Activated CD4-positive, alpha-beta T cell treated with anti-CD3 and anti-CD28 coated beads, Interleukin-2, amount 10 ng/mL, durations not matched to agents 24 days and 14 days (primary cell): Measurements from ENCODE around the gene MARCHF11. TPM values are rescaled to one million over a fixed set of nuclear protein-coding genes. Genes with fewer than 3 reads are reported as not detected.

ENCODE experiments used
- DNase-seq: peaks from one replicate; pipeline ENCODE4 v3.0.0; 2022
- H3K27ac Mint-ChIP-seq: one replicate; pipeline ENCODE4 v1.8.0; 2022; ENCODE audit warnings: mild to moderate bottlenecking, mixed read lengths
- H3K27me3 Mint-ChIP-seq: one replicate; pipeline ENCODE4 v1.8.0; 2022; ENCODE audit warnings: mixed read lengths
- H3K36me3 Mint-ChIP-seq: one replicate; pipeline ENCODE4 v1.8.0; 2022; ENCODE audit warnings: low read depth, mild to moderate bottlenecking, mixed read lengths
- H3K4me1 Mint-ChIP-seq: one replicate; pipeline ENCODE4 v1.8.0; 2021; ENCODE audit warnings: mixed read lengths
- H3K4me3 Mint-ChIP-seq: one replicate; pipeline ENCODE4 v1.8.0; 2022; ENCODE audit warnings: mild to moderate bottlenecking, moderate library complexity, mixed read lengths
- H3K9me3 Mint-ChIP-seq: one replicate; pipeline ENCODE4 v1.8.0; 2021; ENCODE audit warnings: mixed read lengths
- intact Hi-C: fragments of 100-400 bp; cut with micrococcal nuclease; formaldehyde crosslinking; loops from one replicate; pipeline ENCODE4 v1.15.1; 2023
- total RNA-seq: library from RNA; stranded (reverse); gene quantifications from 2 replicates; pipeline ENCODE4 v1.2.3, GENCODE V29; 2022

The MARCHF11 gene
- total RNA-seq, 1 donor from 2014 or later, result not detected

- peaks cover 6% of the 10 kb centered on the region for H3K9me3 Mint-ChIP-seq
These were observed 122.3 kb downstream of the MARCHF11 start for GRCh38 chr5:16057277-16057676.

GRCh38 chr5:16051246-16051755 is 128.3 kb downstream of the MARCHF11 start:
- Mint-ChIP-seq H3K4me1 (no peaks in the 10 kb centered on the region), H3K27me3 (no peaks in the 10 kb centered on the region), H3K36me3 (no peaks in the 10 kb centered on the region), H3K4me3 (no peak overlapping the region), H3K27ac (no peak overlapping the region), H3K9me3 (peaks cover 12% of the 10 kb centered on the region)
- no peak for DNase-seq
- intact Hi-C loops, result no loop called here

More at GRCh38 chr5:16057277-16057676, 122.3 kb downstream of the MARCHF11 start:
- intact Hi-C loops, result no loop called here
- Mint-ChIP-seq H3K4me3 (no peak overlapping the region), H3K27me3 (no peaks in the 10 kb centered on the region), H3K4me1 (no peaks in the 10 kb centered on the region), H3K36me3 (no peaks in the 10 kb centered on the region), H3K27ac (no peak overlapping the region)
- DNase-seq, result no peak

- Mint-ChIP-seq H3K4me1 (no peaks in the 10 kb centered on the region), H3K27me3 (no peaks in the 10 kb centered on the region), H3K36me3 (no peaks in the 10 kb centered on the region), H3K4me3 (no peak overlapping the region), H3K9me3 (peaks cover 12% of the 10 kb centered on the region), H3K27ac (no peak overlapping the region)
- no peak for DNase-seq
- intact Hi-C loops, result no loop called here
These were observed 129.2 kb downstream of the MARCHF11 start for GRCh38 chr5:16050414-16050813.

- no peaks in the 10 kb centered on the region for H3K4me1 Mint-ChIP-seq
- H3K27me3 Mint-ChIP-seq, result no peaks in the 10 kb centered on the region
- no peak overlapping the region for H3K27ac Mint-ChIP-seq
- no peak overlapping the region for H3K4me3 Mint-ChIP-seq
- H3K9me3 Mint-ChIP-seq, result peaks cover 9% of the 10 kb centered on the region
- no peaks in the 10 kb centered on the region for H3K36me3 Mint-ChIP-seq
- no peak for DNase-seq
- intact Hi-C loops, result no loop called here
These were observed 129.8 kb downstream of the MARCHF11 start for GRCh38 chr5:16049761-16050160.

- Mint-ChIP-seq H3K36me3 (no peaks in the 10 kb centered on the region), H3K4me1 (no peaks in the 10 kb centered on the region), H3K9me3 (peaks cover 10% of the 10 kb centered on the region), H3K4me3 (no peak overlapping the region), H3K27ac (no peak overlapping the region), H3K27me3 (no peaks in the 10 kb centered on the region)
- intact Hi-C loops, result no loop called here
- no peak for DNase-seq
These were observed 131.5 kb downstream of the MARCHF11 start for GRCh38 chr5:16048132-16048531.

GRCh38 chr5:16043349-16043965 is 136.1 kb downstream of the MARCHF11 start:
- DNase-seq, result no peak
- intact Hi-C loops, result no loop called here
- Mint-ChIP-seq H3K4me1 (no peaks in the 10 kb centered on the region), H3K27me3 (no peaks in the 10 kb centered on the region), H3K27ac (no peak overlapping the region), H3K4me3 (no peak overlapping the region), H3K9me3 (peaks cover 13% of the 10 kb centered on the region), H3K36me3 (no peaks in the 10 kb centered on the region)

GRCh38 chr5:16037121-16037845 is 142.3 kb downstream of the MARCHF11 start:
- no peaks in the 10 kb centered on the region for H3K4me1 Mint-ChIP-seq
- H3K27ac Mint-ChIP-seq, result no peak overlapping the region
- no peak overlapping the region for H3K4me3 Mint-ChIP-seq
- intact Hi-C loops, result no loop called here
- no peaks in the 10 kb centered on the region for H3K36me3 Mint-ChIP-seq
- no peaks in the 10 kb centered on the region for H3K27me3 Mint-ChIP-seq
- DNase-seq, result no peak
- H3K9me3 Mint-ChIP-seq, result peaks cover 9% of the 10 kb centered on the region

GRCh38 chr5:16034319-16035001 is 145.1 kb downstream of the MARCHF11 start:
- Mint-ChIP-seq H3K27me3 (no peaks in the 10 kb centered on the region), H3K4me1 (no peaks in the 10 kb centered on the region), H3K36me3 (no peaks in the 10 kb centered on the region), H3K4me3 (no peak overlapping the region), H3K9me3 (peaks cover 6% of the 10 kb centered on the region), H3K27ac (no peak overlapping the region)
- intact Hi-C loops, result no loop called here
- no peak for DNase-seq

GRCh38 chr5:16033187-16033925 is 146.2 kb downstream of the MARCHF11 start:
- intact Hi-C loops, result no loop called here
- peaks cover 6% of the 10 kb centered on the region for H3K9me3 Mint-ChIP-seq
- no peak overlapping the region for H3K4me3 Mint-ChIP-seq
- no peaks in the 10 kb centered on the region for H3K27me3 Mint-ChIP-seq
- DNase-seq, result no peak
- H3K4me1 Mint-ChIP-seq, result no peaks in the 10 kb centered on the region
- H3K27ac Mint-ChIP-seq, result no peak overlapping the region
- no peaks in the 10 kb centered on the region for H3K36me3 Mint-ChIP-seq

GRCh38 chr5:16028708-16029107 is 150.9 kb downstream of the MARCHF11 start:
- Mint-ChIP-seq H3K36me3 (no peaks in the 10 kb centered on the region), H3K27me3 (no peaks in the 10 kb centered on the region), H3K4me3 (no peak overlapping the region), H3K27ac (no peak overlapping the region), H3K4me1 (no peaks in the 10 kb centered on the region), H3K9me3 (no peaks in the 10 kb centered on the region)
- intact Hi-C loops, result no loop called here
- no peak for DNase-seq

GRCh38 chr5:16025681-16026080 is 153.9 kb downstream of the MARCHF11 start:
- no peaks in the 10 kb centered on the region for H3K36me3 Mint-ChIP-seq
- no peak overlapping the region for H3K27ac Mint-ChIP-seq
- intact Hi-C loops, result no loop called here

GRCh38 chr5:16018970-16019369 is 160.6 kb downstream of the MARCHF11 start:
- Mint-ChIP-seq H3K36me3 (no peaks in the 10 kb centered on the region), H3K4me1 (no peaks in the 10 kb centered on the region), H3K4me3 (no peak overlapping the region), H3K9me3 (no peaks in the 10 kb centered on the region), H3K27me3 (no peaks in the 10 kb centered on the region), H3K27ac (no peak overlapping the region)
- DNase-seq, result no peak
- intact Hi-C loops, result no loop called here

More at GRCh38 chr5:16025681-16026080, 153.9 kb downstream of the MARCHF11 start:
- Mint-ChIP-seq H3K9me3 (no peaks in the 10 kb centered on the region), H3K27me3 (no peaks in the 10 kb centered on the region), H3K4me1 (no peaks in the 10 kb centered on the region), H3K4me3 (no peak overlapping the region)
- DNase-seq, result no peak

GRCh38 chr5:16017720-16018119 is 161.9 kb downstream of the MARCHF11 start:
- Mint-ChIP-seq H3K27ac (no peak overlapping the region), H3K9me3 (no peaks in the 10 kb centered on the region)
- intact Hi-C loops, result no loop called here

More at GRCh38 chr5:16017720-16018119, 161.9 kb downstream of the MARCHF11 start:
- H3K4me1 Mint-ChIP-seq, result no peaks in the 10 kb centered on the region
- no peak overlapping the region for H3K4me3 Mint-ChIP-seq
- no peaks in the 10 kb centered on the region for H3K27me3 Mint-ChIP-seq
- DNase-seq, result no peak
- H3K36me3 Mint-ChIP-seq, result no peaks in the 10 kb centered on the region
